Panc1 (cell line): Measurements from ENCODE around the gene GPRC5C. TPM values are rescaled to one million over a fixed set of nuclear protein-coding genes. Genes with fewer than 3 reads are reported as not detected.

Source experiments
- ATAC-seq: fragments of 200-7000 bp; cut with Tn5 transposase; 2 replicates; pipeline ENCODE4 v1.9.1; 2020; ENCODE audit warnings: mild to moderate bottlenecking, moderate library complexity
- BruUV-seq: library from RNA; stranded (reverse); fragments of 400-500 nt; replicated peaks from 2 replicates; lab custom pipeline; 2021; lab: Mats Ljungman, UMichigan
- CTCF ChIA-PET: fragments of 300-600 bp; sonication (Branson Sonifier 250); formaldehyde crosslinking; loops from one replicate; lab custom pipeline; 2022; ENCODE audit warnings: antibody characterized with exemption; lab: Charles Lee
- POLR2A ChIA-PET: fragments of 300-600 bp; sonication (Branson Sonifier 250); formaldehyde crosslinking; loops from one replicate; lab custom pipeline; 2022; ENCODE audit warnings: antibody characterized with exemption; lab: Charles Lee
- DNase-seq: peaks from one replicate; pipeline ENCODE4 v3.0.0-alpha.2; 2010; ENCODE audit warnings: low read depth, low spot score
- H3K27ac ChIP-seq: 2 replicates; pipeline ENCODE4 v1.5.1; 2011; ENCODE audit warnings: mild to moderate bottlenecking, low read length, inconsistent platforms
- H3K27me3 ChIP-seq: fragments of 200-500 bp; sonication (Bioruptor generic); 2 replicates; pipeline ENCODE4 v1.6.0; 2014; ENCODE audit warnings: low read length, inconsistent platforms; ENCODE audit not compliant: control insufficient read depth, insufficient read depth
- H3K36me3 ChIP-seq: fragments of 200-500 bp; sonication (Bioruptor generic); 2 replicates; pipeline ENCODE4 v1.5.1; 2014; ENCODE audit warnings: inconsistent platforms, mild to moderate bottlenecking, low read length, moderate library complexity; ENCODE audit not compliant: control insufficient read depth, insufficient read depth
- H3K4me1 ChIP-seq: 2 replicates; pipeline ENCODE4 v1.5.1; 2011; ENCODE audit warnings: inconsistent platforms, mild to moderate bottlenecking, low read length, moderate library complexity; ENCODE audit not compliant: control insufficient read depth, insufficient read depth
- H3K4me3 ChIP-seq, 2 experiments: 2 replicates each; pipeline ENCODE4 v1.5.1; 2011 to 2012; ENCODE audit warnings: low read depth in 2 of 2, low read length in 2 of 2, mild to moderate bottlenecking in 2 of 2, inconsistent platforms in 1 of 2, moderate library complexity in 1 of 2
- H3K9me3 ChIP-seq: fragments of 200-500 bp; sonication (Bioruptor generic); 2 replicates; pipeline ENCODE4 v1.5.1; 2014; ENCODE audit warnings: low read depth, mild to moderate bottlenecking, inconsistent platforms, low read length, moderate library complexity; ENCODE audit not compliant: control insufficient read depth, insufficient read depth
- CTCF ChIP-seq: fragments of 450-650 bp; IDR thresholded peaks from 2 replicates; pipeline ENCODE4 v1.5.1; 2017; ENCODE audit warnings: mild to moderate bottlenecking
- POLR2AphosphoS5 ChIP-seq: IDR thresholded peaks from 2 replicates; pipeline ENCODE4 v1.6.1; 2012; ENCODE audit warnings: mild to moderate bottlenecking, low read depth, low read length, moderate library complexity
- SIN3A ChIP-seq: IDR thresholded peaks from 2 replicates; pipeline ENCODE4 v1.6.1; 2012; ENCODE audit warnings: low read depth, mild to moderate bottlenecking, low read length, moderate library complexity, borderline replicate concordance; ENCODE audit not compliant: insufficient read depth
- TCF7L2 ChIP-seq: IDR thresholded peaks from 2 replicates; pipeline ENCODE4 v1.6.1; 2011; ENCODE audit warnings: mild to moderate bottlenecking, low read depth, low read length, inconsistent platforms
- in situ Hi-C: cut with HindIII; loops from 2 replicates; pipeline ENCODE4 v1.10.0; 2016; ENCODE audit warnings: low sequenced_read_pairs, low pct_unique_long_range_greater_than_20kb
- intact Hi-C: fragments of 100-400 bp; cut with micrococcal nuclease; formaldehyde crosslinking; loops from one replicate; pipeline ENCODE4 v1.10.0; 2022; ENCODE audit not compliant: unreplicated experiment
- total RNA-seq: library from RNA; stranded (reverse); gene quantifications from one replicate; pipeline ENCODE4 v1.2.1, GENCODE V29; 2021; ENCODE audit not compliant: unreplicated experiment
- TF ChIP-seq, protein P1 (sequence below), 2 experiments: IDR thresholded peaks; 2 replicates each; pipeline ENCODE4 v1.6.1; 2011 to 2012; ENCODE audit warnings: low read depth in 2 of 2, control low read depth in 1 of 2, low read length in 1 of 2, mild to moderate bottlenecking in 1 of 2, moderate library complexity in 1 of 2; ENCODE audit not compliant: insufficient read depth in 1 of 2

Gene GPRC5C
- total RNA-seq, 1 experiment from 2014 or later = 57.1 TPM

- no TSS peak for BruUV-seq
- TF ChIP-seq SIN3A (no peak), POLR2AphosphoS5 (no peak), CTCF (no peak), TCF7L2 (no peak)
- TF ChIP-seq, protein P1, sequence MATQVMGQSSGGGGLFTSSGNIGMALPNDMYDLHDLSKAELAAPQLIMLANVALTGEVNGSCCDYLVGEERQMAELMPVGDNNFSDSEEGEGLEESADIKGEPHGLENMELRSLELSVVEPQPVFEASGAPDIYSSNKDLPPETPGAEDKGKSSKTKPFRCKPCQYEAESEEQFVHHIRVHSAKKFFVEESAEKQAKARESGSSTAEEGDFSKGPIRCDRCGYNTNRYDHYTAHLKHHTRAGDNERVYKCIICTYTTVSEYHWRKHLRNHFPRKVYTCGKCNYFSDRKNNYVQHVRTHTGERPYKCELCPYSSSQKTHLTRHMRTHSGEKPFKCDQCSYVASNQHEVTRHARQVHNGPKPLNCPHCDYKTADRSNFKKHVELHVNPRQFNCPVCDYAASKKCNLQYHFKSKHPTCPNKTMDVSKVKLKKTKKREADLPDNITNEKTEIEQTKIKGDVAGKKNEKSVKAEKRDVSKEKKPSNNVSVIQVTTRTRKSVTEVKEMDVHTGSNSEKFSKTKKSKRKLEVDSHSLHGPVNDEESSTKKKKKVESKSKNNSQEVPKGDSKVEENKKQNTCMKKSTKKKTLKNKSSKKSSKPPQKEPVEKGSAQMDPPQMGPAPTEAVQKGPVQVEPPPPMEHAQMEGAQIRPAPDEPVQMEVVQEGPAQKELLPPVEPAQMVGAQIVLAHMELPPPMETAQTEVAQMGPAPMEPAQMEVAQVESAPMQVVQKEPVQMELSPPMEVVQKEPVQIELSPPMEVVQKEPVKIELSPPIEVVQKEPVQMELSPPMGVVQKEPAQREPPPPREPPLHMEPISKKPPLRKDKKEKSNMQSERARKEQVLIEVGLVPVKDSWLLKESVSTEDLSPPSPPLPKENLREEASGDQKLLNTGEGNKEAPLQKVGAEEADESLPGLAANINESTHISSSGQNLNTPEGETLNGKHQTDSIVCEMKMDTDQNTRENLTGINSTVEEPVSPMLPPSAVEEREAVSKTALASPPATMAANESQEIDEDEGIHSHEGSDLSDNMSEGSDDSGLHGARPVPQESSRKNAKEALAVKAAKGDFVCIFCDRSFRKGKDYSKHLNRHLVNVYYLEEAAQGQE (IDR thresholded peaks at IDR 0.05; ENCODE audit: insufficient read depth in 1 of 2, low read depth in 2 of 2, low read length in 1 of 2) = no peak
- ATAC-seq = no peak
- H3K9me3 ChIP-seq = no peaks in the 10 kb centered on the region
- H3K4me1 ChIP-seq = no peaks in the 10 kb centered on the region
- ChIA-PET POLR2A (interaction anchor here (0.5 to 0.7 kb wide), 2 partner anchors 17 to 103 kb away, joined by 6 to 11 read pairs; no protein-coding TSS in a partner anchor), CTCF (interaction anchor here (0.6 to 0.7 kb wide), 2 partner anchors 83 to 93 kb away, joined by 3 to 6 read pairs; no protein-coding TSS in a partner anchor)
- no peaks in the 10 kb centered on the region for H3K36me3 ChIP-seq
- H3K27me3 ChIP-seq = 0 out of 2 replicates have a peak, but pooled peaks cover 2% of the 10 kb centered on the region
- H3K27ac ChIP-seq = no peak overlapping the region
- in situ Hi-C loops (no loop called here), intact Hi-C loops (no loop called here)
- no peak overlapping the region for H3K4me3 ChIP-seq
- no peak for DNase-seq
Measured at GRCh38 chr17:74460996-74461395, 29.1 kb downstream of the GPRC5C start.

- TF ChIP-seq TCF7L2 = no peak
- TF ChIP-seq SIN3A = no peak
- no peak for TF ChIP-seq CTCF
- no peak for TF ChIP-seq POLR2AphosphoS5
- TF ChIP-seq, protein P1 (IDR thresholded peaks at IDR 0.05; ENCODE audit: insufficient read depth in 1 of 2, low read depth in 2 of 2, low read length in 1 of 2) = no peak
- Histone ChIP-seq H3K4me3 (no peak overlapping the region), H3K36me3 (no peaks in the 10 kb centered on the region), H3K27ac (no peak overlapping the region), H3K27me3 (0 out of 2 replicates have a peak, but pooled peaks cover 2% of the 10 kb centered on the region), H3K9me3 (no peaks in the 10 kb centered on the region), H3K4me1 (no peaks in the 10 kb centered on the region)
- DNase-seq (no peak), ATAC-seq (no peak)
- ChIA-PET POLR2A (no interaction called here), CTCF (interaction anchor here (0.7 kb wide), 1 partner anchor 196 kb away, joined by 3 read pairs; no protein-coding TSS in a partner anchor)
- no TSS peak for BruUV-seq
- intact Hi-C loops (no loop called here), in situ Hi-C loops (no loop called here)
Measured at GRCh38 chr17:74461611-74462010, 29.7 kb downstream of the GPRC5C start.
